NCI-H1048 (cell line): Measurements from ENCODE around the gene ROGDI.
"Not testable (repeated sequence)": the region's sequence is repeated elsewhere in the genome, so short reads cannot be mapped to it uniquely, and the experiment has no call there.

Experiments
- DNase-seq: peaks from one replicate; lab custom pipeline; 2025; lab: John Stamatoyannopoulos, UW

ROGDI gene

GRCh38 chr16:4790871-4791270, 11.6 kb downstream of the ROGDI start:
- DNase-seq: no peak

GRCh38 chr16:4790261-4790660, 12.2 kb downstream of the ROGDI start:
- no peak for DNase-seq

- no peak for DNase-seq
These were observed 13.5 kb downstream of the ROGDI start for GRCh38 chr16:4788910-4789309.

- no peak for DNase-seq
These were observed 13.9 kb downstream of the ROGDI start for GRCh38 chr16:4788489-4788889.

- no peak for DNase-seq
These were observed 14.6 kb downstream of the ROGDI start, which contains the start of gene SEPTIN12 for GRCh38 chr16:4787627-4788482. SEPTIN12 (minus strand) TSS chr16:4788345; CDS start chr16:4787645, 700 bp downstream.

- no peak for DNase-seq
These were observed 15.4 kb downstream of the ROGDI start for GRCh38 chr16:4787068-4787467.

GRCh38 chr16:4785758-4786433, 16.5 kb downstream of the ROGDI start:
- no peak for DNase-seq

GRCh38 chr16:4784444-4784987, 17.9 kb downstream of the ROGDI start:
- DNase-seq: not testable (repeated sequence)

GRCh38 chr16:4783951-4784336, 18.5 kb downstream of the ROGDI start:
- DNase-seq: no peak

- DNase-seq: no peak
These were observed 19.0 kb downstream of the ROGDI start for GRCh38 chr16:4783251-4783950.

- no peak for DNase-seq
These were observed 22.2 kb downstream of the ROGDI start for GRCh38 chr16:4780235-4780634.

- no peak for DNase-seq
These were observed 24.4 kb downstream of the ROGDI start for GRCh38 chr16:4778050-4778392.

- DNase-seq: no peak
These were observed 24.9 kb downstream of the ROGDI start for GRCh38 chr16:4777339-4778049.

- DNase-seq: no peak
These were observed 26.2 kb downstream of the ROGDI start for GRCh38 chr16:4776141-4776705.

GRCh38 chr16:4775005-4775404, 27.4 kb downstream of the ROGDI start:
- DNase-seq: no peak

GRCh38 chr16:4772351-4772750, 30.1 kb downstream of the ROGDI start:
- no peak for DNase-seq

GRCh38 chr16:4771646-4772045, 30.8 kb downstream of the ROGDI start:
- no peak for DNase-seq

- no peak for DNase-seq
These were observed 33.2 kb downstream of the ROGDI start for GRCh38 chr16:4769306-4769638.

GRCh38 chr16:4768549-4769305, 33.7 kb downstream of the ROGDI start:
- DNase-seq: peak; percentile 43

GRCh38 chr16:4767872-4768548, 34.4 kb downstream of the ROGDI start:
- DNase-seq: no peak
